ENCODE data around the gene TBXT. TPM values are rescaled to one million over a fixed set of nuclear protein-coding genes. Genes with fewer than 3 reads are reported as not detected.

TBXT gene
- total RNA-seq (not detected), polyA plus RNA-seq (not detected)
- long read RNA-seq, donor 1: 0 reads
- long read RNA-seq, donor 2: 0 reads
- long read RNA-seq, donor 3: 0 reads
- long read RNA-seq, donor 4: 0 reads

GRCh38 chr6:166167801-166168615 lies at the start of gene TBXT:
Gene TBXT (minus strand): TSS chr6:166167851. CDS start chr6:166167591, 260 bp downstream.
- ATAC-seq (no peak), DNase-seq (no peak)
- peaks cover 2% of the 10 kb centered on the region for H3K4me1 ChIP-seq (ENCODE audit: control insufficient read depth, insufficient read depth, low read length)
- H3K27me3 ChIP-seq (ENCODE audit: control insufficient read depth, insufficient read depth): no peaks in the 10 kb centered on the region
- H3K9me3 ChIP-seq (ENCODE audit: control insufficient read depth, low read length): no peaks in the 10 kb centered on the region
- H3K27ac ChIP-seq (ENCODE audit: low read length): no peak within 1 kb of the TSS
- H3K4me3 ChIP-seq (ENCODE audit: low read length): peak within 1 kb of the TSS; percentile 8
- 1% methylated on average over 78 of the region's 79 CpGs for WGBS
- intact Hi-C loops (cut with DNase I): loop anchor here in 1 of 4 donors (10.0 kb wide), 1 partner anchor 237 kb away; no protein-coding TSS in a partner anchor

DNA sequence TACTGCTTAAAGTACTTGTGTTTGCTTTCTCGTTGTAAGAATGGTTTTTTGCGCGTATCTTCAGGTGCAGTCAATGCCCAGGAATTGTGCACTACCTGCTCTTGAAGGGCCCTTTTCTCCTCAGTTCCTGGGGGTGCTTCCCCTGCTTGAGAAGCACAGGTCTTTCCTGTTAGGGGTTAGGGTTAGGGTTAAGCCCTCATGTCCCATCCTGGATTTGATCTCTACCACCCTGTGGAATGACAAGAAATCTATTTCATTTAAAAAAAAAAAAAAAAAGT lies 39.6 kb upstream of the TBXT start:
- H3K27me3 ChIP-seq (ENCODE audit: control insufficient read depth, insufficient read depth): no peaks in the 10 kb centered on the region
- DNase-seq (no peak), ATAC-seq (no peak)
- no peaks in the 10 kb centered on the region for H3K9me3 ChIP-seq (ENCODE audit: control insufficient read depth, low read length)
- intact Hi-C loops (cut with DNase I): no loop called here
- no peaks in the 10 kb centered on the region for H3K4me1 ChIP-seq (ENCODE audit: control insufficient read depth, insufficient read depth, low read length)
- no peak overlapping the region for H3K27ac ChIP-seq (ENCODE audit: low read length)
- no peak overlapping the region for H3K4me3 ChIP-seq (ENCODE audit: low read length)
- 91% methylated on average over 3 of the region's 3 CpGs for WGBS

GRCh38 chr6:166206510-166207283 lies 39.0 kb upstream of the TBXT start:
- H3K27ac ChIP-seq (ENCODE audit: low read length): no peak overlapping the region
- WGBS: 53% methylated on average over 8 of the region's 8 CpGs
- no peak for DNase-seq
- H3K4me1 ChIP-seq (ENCODE audit: control insufficient read depth, insufficient read depth, low read length): no peaks in the 10 kb centered on the region
- no peak overlapping the region for H3K4me3 ChIP-seq (ENCODE audit: low read length)
- ATAC-seq: no peak
- H3K9me3 ChIP-seq (ENCODE audit: control insufficient read depth, low read length): no peaks in the 10 kb centered on the region
- intact Hi-C loops (cut with DNase I): no loop called here
- H3K27me3 ChIP-seq (ENCODE audit: control insufficient read depth, insufficient read depth): no peaks in the 10 kb centered on the region

GRCh38 chr6:166206066-166206465 lies 38.4 kb upstream of the TBXT start:
- no peak for ATAC-seq
- WGBS: 71% methylated on average over 9 of the region's 9 CpGs
- intact Hi-C loops (cut with DNase I): no loop called here

DNA sequence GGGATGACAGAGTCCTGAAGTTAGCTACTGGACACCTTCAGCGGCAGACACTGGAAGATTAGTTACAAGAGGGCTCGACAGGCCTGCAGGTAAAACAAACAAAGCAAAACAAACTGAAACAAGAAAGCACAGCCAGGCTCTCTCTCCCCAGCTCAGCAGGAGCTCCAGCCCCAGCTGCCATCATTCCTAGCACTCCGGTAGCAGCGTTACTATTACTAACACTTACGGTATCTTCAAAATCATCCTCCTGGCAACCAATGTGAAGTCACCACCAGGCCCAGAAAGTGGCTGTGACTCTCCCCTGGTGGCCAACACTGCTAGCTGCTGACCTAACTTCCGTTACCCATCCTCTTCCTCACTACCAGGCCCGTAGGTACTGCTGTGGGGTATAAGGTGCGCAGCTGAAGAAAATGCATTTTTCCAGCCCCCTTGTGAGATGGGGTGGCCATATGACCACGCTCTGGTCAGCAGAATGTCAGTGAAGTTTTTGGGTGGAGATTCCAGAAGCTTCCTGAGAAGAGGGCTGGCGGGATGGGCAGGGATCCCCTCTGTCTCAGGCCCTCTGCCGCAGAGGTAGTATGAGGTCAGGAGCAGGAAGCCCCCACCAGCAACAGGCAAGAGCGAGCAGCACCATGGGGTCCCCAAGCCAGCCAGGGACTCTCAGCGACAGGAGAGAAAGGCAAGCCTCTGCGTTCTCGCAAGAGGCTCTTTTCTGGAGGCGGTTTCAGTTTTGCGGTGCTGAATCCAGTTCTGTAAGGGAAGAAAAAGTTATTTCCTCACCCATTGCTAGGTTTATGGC lies 37.4 kb upstream of the TBXT start:
- ATAC-seq (no peak), DNase-seq (no peak)
- H3K27me3 ChIP-seq (ENCODE audit: control insufficient read depth, insufficient read depth): no peaks in the 10 kb centered on the region
- H3K4me3 ChIP-seq (ENCODE audit: low read length): no peak overlapping the region
- intact Hi-C loops (cut with DNase I): no loop called here
- H3K27ac ChIP-seq (ENCODE audit: low read length): no peak overlapping the region
- H3K4me1 ChIP-seq (ENCODE audit: control insufficient read depth, insufficient read depth, low read length): no peaks in the 10 kb centered on the region
- 81% methylated on average over 17 of the region's 17 CpGs for WGBS
- no peaks in the 10 kb centered on the region for H3K9me3 ChIP-seq (ENCODE audit: control insufficient read depth, low read length)

More at GRCh38 chr6:166206066-166206465, 38.4 kb upstream of the TBXT start:
- H3K4me1 ChIP-seq (ENCODE audit: control insufficient read depth, insufficient read depth, low read length): no peaks in the 10 kb centered on the region
- DNase-seq: no peak
- H3K27me3 ChIP-seq (ENCODE audit: control insufficient read depth, insufficient read depth): no peaks in the 10 kb centered on the region
- H3K4me3 ChIP-seq (ENCODE audit: low read length): no peak overlapping the region
- no peaks in the 10 kb centered on the region for H3K9me3 ChIP-seq (ENCODE audit: control insufficient read depth, low read length)
- no peak overlapping the region for H3K27ac ChIP-seq (ENCODE audit: low read length)

DNA sequence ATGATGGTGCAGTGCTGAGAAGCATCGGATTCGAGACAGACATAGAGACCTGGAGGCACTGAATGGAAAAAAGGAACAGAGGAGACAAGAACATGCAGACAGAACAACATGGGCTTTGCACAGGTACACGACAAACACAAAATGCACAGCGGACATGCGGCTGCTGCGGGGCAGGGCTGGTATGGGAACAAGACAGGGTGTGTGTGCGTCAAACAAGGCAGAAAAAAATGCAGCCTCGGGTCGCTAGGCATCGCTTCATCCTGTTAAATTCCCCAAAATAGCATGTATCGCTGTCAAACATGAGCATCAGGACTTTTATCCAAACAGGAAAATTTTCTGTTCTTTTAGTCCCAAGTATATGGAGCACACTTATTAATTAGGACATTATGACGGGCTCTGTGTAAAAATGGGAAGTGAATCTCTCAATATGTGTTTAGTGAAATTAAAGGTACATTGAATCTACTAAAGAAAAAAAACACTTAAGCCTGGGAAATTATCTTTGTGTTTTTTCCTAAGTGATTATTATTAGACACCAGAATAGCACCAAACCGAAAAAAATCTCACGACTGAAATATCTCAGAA lies 36.1 kb upstream of the TBXT start:
- intact Hi-C loops (cut with DNase I): no loop called here
- DNase-seq: no peak
- no peaks in the 10 kb centered on the region for H3K27me3 ChIP-seq (ENCODE audit: control insufficient read depth, insufficient read depth)
- ATAC-seq: no peak
- no peak overlapping the region for H3K4me3 ChIP-seq (ENCODE audit: low read length)
- WGBS: 87% methylated on average over 14 of the region's 14 CpGs
- no peak overlapping the region for H3K27ac ChIP-seq (ENCODE audit: low read length)
- H3K9me3 ChIP-seq (ENCODE audit: control insufficient read depth, low read length): no peaks in the 10 kb centered on the region
- no peaks in the 10 kb centered on the region for H3K4me1 ChIP-seq (ENCODE audit: control insufficient read depth, insufficient read depth, low read length)

DNA sequence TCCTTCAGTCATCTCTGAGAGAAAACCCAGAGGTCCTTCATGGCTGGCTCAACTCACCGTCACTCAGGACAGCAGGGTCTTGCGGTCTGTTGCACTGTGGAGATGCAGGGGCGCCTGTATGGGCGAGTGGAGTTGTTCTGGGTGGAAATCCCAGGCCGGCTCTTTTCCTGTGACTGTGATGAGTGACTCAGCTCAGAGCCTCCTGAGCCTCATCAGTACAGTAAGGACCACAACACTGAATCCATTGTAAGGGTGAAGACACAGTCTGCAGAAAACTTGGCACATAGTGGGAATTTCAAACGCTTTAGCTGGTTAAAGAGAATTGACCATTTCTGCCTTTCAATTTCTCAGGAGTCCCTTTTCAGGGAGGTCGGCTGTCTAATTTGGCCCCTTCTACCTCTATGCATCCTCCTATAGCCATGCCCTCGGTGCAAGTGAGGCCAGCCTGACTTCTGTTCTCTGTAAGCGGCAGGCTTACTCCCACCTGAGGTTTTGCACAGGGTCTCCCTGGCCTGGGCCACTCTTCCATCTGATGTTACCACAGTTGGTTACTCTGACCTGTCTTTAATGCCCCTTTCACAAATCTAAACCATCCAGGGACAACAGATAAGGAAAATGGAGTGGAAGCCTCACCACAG lies 35.5 kb upstream of the TBXT start:
- Histone ChIP-seq H3K27ac (ENCODE audit: low read length) (no peak overlapping the region), H3K9me3 (ENCODE audit: control insufficient read depth, low read length) (no peaks in the 10 kb centered on the region), H3K4me3 (ENCODE audit: low read length) (no peak overlapping the region), H3K4me1 (ENCODE audit: control insufficient read depth, insufficient read depth, low read length) (no peaks in the 10 kb centered on the region), H3K27me3 (ENCODE audit: control insufficient read depth, insufficient read depth) (no peaks in the 10 kb centered on the region)
- intact Hi-C loops (cut with DNase I): no loop called here
- 81% methylated on average over 9 of the region's 9 CpGs for WGBS
- DNase-seq (no peak), ATAC-seq (no peak)

GRCh38 chr6:166202321-166202733 lies 34.7 kb upstream of the TBXT start:
- WGBS: 66% methylated on average over 9 of the region's 9 CpGs
- no peak for ATAC-seq
- intact Hi-C loops (cut with DNase I): no loop called here
- DNase-seq: peak; percentile 21 to 71 (median 63)
- Histone ChIP-seq H3K27ac (ENCODE audit: low read length) (no peak overlapping the region), H3K27me3 (ENCODE audit: control insufficient read depth, insufficient read depth) (no peaks in the 10 kb centered on the region), H3K4me1 (ENCODE audit: control insufficient read depth, insufficient read depth, low read length) (no peaks in the 10 kb centered on the region), H3K9me3 (ENCODE audit: control insufficient read depth, low read length) (no peaks in the 10 kb centered on the region), H3K4me3 (ENCODE audit: low read length) (no peak overlapping the region)

DNA sequence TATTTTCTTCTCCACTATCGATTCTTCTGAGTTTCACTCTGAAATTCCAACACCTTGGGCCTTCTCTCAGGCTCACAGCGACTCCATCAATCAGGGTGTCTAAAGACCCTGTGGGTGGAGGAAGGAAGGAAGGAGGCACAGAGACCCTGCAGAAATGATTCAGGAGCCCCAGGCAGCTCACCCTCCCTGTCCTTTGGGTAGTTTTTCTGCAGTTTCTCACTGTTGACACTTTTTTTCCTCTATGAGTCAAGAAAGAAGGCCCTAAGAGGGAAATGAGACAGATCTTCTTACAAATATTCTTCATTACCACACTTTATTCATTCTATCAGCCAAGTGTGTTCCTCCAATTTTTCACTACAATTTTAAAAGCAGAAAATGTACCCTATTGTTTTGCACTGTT lies 34.2 kb upstream of the TBXT start:
- WGBS: 63% methylated on average over 2 of the region's 2 CpGs
- no peaks in the 10 kb centered on the region for H3K9me3 ChIP-seq (ENCODE audit: control insufficient read depth, low read length)
- DNase-seq (no peak), ATAC-seq (no peak)
- H3K4me3 ChIP-seq (ENCODE audit: low read length): no peak overlapping the region
- no peaks in the 10 kb centered on the region for H3K4me1 ChIP-seq (ENCODE audit: control insufficient read depth, insufficient read depth, low read length)
- intact Hi-C loops (cut with DNase I): no loop called here
- no peak overlapping the region for H3K27ac ChIP-seq (ENCODE audit: low read length)
- H3K27me3 ChIP-seq (ENCODE audit: control insufficient read depth, insufficient read depth): no peaks in the 10 kb centered on the region

DNA sequence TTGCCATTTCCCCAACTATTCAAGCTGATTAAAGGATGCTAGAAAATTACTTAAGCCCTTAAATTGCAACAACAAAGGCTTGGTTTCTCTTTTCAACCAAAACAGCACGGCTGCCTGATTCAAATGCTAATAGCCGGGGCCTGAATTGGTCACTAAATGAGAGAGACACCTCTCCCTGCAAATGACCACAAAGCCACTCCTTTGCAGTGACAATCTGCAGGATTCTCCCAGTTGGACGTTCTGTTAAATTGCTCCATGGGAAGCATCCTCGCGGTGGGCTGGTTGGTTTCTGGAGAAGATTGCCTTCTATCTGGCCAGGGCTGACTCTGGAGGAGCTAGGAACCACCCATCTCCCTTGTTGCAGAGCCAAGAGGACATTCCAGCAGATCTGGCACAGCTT lies 29.7 kb upstream of the TBXT start:
- ATAC-seq (no peak), DNase-seq (no peak)
- no peaks in the 10 kb centered on the region for H3K9me3 ChIP-seq (ENCODE audit: control insufficient read depth, low read length)
- H3K4me3 ChIP-seq (ENCODE audit: low read length): no peak overlapping the region
- no peak overlapping the region for H3K27ac ChIP-seq (ENCODE audit: low read length)
- 31% methylated on average over 5 of the region's 5 CpGs for WGBS
- no peaks in the 10 kb centered on the region for H3K4me1 ChIP-seq (ENCODE audit: control insufficient read depth, insufficient read depth, low read length)
- intact Hi-C loops (cut with DNase I): no loop called here
- H3K27me3 ChIP-seq (ENCODE audit: control insufficient read depth, insufficient read depth): no peaks in the 10 kb centered on the region

Data from right cardiac atrium (tissue), 5 donors.